Spleen (tissue), 7 donors: Measurements from ENCODE around the gene INPP5D.

Experiments
- POLR2A ChIP-seq, 3 donors: fragments of 450-650 bp; IDR thresholded peaks; one replicate each; pipeline ENCODE4 v1.5.1; 2017; ENCODE audit warnings: antibody characterized with exemption in 3 of 3, mild to moderate bottlenecking in 1 of 3
- TF ChIP-seq, protein P1 (sequence below), 11 experiments: fragments of 200-600 bp in 7 of 11; fragments of 450-650 bp in 4 of 11; sonication (generic) in 4 of 11; IDR thresholded peaks in 8 of 11; conservative IDR thresholded peaks in 3 of 11; 1 replicate in 7 of 11; 2 replicates in 4 of 11; pipeline versions ENCODE4 v1.4.0 to v1.8.0; 2016 to 2021; ENCODE audit warnings: antibody characterized with exemption in 11 of 11, inconsistent platforms in 4 of 11, mild to moderate bottlenecking in 1 of 11
- donor health status: DM: no; HTN: no; CAD: no; lungs with moderate emphysema.
- donor health status: DM: no; HTN: no; CAD: no.
- donor health status: DM: no; HTN: no; CAD: no.

DNA sequence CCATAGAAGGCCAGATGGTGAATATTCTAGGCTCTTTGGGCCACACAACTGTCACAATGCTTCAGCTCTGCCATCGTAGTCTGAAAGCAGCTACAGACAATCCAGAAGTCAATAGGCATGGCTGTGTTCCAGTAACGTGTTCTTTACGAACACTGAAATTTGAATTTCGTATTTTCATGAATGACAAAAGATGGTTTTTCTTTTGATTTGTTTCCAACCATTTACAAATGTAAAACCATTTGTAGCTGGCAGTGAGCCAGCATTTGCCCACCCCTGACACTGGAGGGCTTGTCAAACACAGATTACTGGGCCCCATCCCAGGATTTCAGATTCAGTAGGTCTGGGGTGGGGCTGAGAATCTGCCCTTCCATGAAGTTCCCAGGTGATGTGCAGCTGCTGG lies 108.3 kb downstream of the INPP5D start:
- TF ChIP-seq, protein P1, sequence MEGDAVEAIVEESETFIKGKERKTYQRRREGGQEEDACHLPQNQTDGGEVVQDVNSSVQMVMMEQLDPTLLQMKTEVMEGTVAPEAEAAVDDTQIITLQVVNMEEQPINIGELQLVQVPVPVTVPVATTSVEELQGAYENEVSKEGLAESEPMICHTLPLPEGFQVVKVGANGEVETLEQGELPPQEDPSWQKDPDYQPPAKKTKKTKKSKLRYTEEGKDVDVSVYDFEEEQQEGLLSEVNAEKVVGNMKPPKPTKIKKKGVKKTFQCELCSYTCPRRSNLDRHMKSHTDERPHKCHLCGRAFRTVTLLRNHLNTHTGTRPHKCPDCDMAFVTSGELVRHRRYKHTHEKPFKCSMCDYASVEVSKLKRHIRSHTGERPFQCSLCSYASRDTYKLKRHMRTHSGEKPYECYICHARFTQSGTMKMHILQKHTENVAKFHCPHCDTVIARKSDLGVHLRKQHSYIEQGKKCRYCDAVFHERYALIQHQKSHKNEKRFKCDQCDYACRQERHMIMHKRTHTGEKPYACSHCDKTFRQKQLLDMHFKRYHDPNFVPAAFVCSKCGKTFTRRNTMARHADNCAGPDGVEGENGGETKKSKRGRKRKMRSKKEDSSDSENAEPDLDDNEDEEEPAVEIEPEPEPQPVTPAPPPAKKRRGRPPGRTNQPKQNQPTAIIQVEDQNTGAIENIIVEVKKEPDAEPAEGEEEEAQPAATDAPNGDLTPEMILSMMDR (IDR thresholded peaks at IDR 0.05 in 8 of 11, conservative IDR thresholded peaks at IDR 0.05 in 3 of 11) = no peak
- no peak for TF ChIP-seq POLR2A (IDR thresholded peaks at IDR 0.05)
